Measurements from ENCODE around the gene NPR2. TPM values are rescaled to one million over a fixed set of nuclear protein-coding genes. Genes with fewer than 3 reads are reported as not detected.

The NPR2 gene
- total RNA-seq, 1 donor from 2014 or later: 15.4 TPM

- Mint-ChIP-seq H3K4me1 (peaks cover 10% of the 10 kb centered on the region), H3K9me3 (no peaks in the 10 kb centered on the region), H3K27ac (no peak overlapping the region), H3K27me3 (peaks cover 3% of the 10 kb centered on the region), H3K4me3 (no peak overlapping the region), H3K36me3 (ENCODE audit: low read depth) (no peaks in the 10 kb centered on the region)
- DNase-seq: no peak
- intact Hi-C loops (cut with micrococcal nuclease): no loop called here
Observed at GRCh38 chr9:35835766-35836165, 44.4 kb downstream of the NPR2 start.

- Mint-ChIP-seq H3K4me1 (peaks cover 10% of the 10 kb centered on the region), H3K27me3 (no peaks in the 10 kb centered on the region), H3K27ac (no peak overlapping the region), H3K4me3 (no peak overlapping the region), H3K36me3 (ENCODE audit: low read depth) (no peaks in the 10 kb centered on the region), H3K9me3 (no peaks in the 10 kb centered on the region)
- no peak for DNase-seq
- intact Hi-C loops (cut with micrococcal nuclease): no loop called here
Observed at GRCh38 chr9:35836595-35836994, 45.2 kb downstream of the NPR2 start.

GRCh38 chr9:35839926-35840325 lies 48.5 kb downstream of the NPR2 start:
- no peaks in the 10 kb centered on the region for H3K9me3 Mint-ChIP-seq
- no peaks in the 10 kb centered on the region for H3K36me3 Mint-ChIP-seq (ENCODE audit: low read depth)
- no peaks in the 10 kb centered on the region for H3K27me3 Mint-ChIP-seq
- H3K27ac Mint-ChIP-seq: no peak overlapping the region
- no peak overlapping the region for H3K4me3 Mint-ChIP-seq
- peaks cover 10% of the 10 kb centered on the region for H3K4me1 Mint-ChIP-seq
- no peak for DNase-seq
- intact Hi-C loops (cut with micrococcal nuclease): no loop called here

DNA sequence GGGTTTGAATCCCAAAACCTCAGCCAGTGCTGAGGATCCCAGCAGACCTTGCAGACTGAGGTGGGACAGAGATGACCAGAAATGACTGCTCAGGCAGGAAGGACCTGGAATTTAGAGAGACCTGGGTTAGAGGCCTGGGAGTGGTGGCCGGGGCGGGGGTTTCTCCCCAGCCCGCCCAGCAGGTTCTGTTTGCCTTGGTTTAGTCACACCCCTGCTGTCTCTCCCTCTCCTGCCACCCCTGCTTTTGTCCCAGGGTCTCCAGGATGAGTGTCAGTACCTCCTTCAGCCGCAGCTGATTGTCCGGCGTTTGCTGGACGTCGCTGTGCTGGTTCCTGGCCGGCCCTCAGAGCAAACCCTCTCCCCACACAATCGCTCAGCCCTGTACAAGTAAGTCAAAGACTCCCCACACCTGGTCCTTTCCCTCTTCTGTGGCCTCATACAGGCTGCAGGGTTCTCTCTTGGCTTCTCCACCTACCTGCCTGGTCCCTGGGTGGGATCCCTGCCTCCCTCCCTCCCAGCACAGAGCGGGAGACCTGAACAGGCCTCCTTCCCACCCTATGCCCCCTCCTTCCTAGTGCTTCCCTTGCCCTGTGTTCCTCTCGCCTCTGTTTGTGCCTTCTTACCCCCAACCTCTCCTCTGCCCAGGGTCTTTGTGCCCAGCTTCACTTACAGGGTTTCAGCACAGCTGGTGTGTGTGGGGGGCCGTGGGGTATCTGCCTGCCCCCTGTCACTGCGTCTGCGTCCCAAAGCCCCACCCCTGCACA lies 49.7 kb downstream of the NPR2 start:
- H3K4me3 Mint-ChIP-seq: no peak overlapping the region

GRCh38 chr9:35841645-35841900 lies 50.2 kb downstream of the NPR2 start:
- H3K4me1 Mint-ChIP-seq: peaks cover 21% of the 10 kb centered on the region
- no peaks in the 10 kb centered on the region for H3K9me3 Mint-ChIP-seq
- H3K36me3 Mint-ChIP-seq (ENCODE audit: low read depth): no peaks in the 10 kb centered on the region
- H3K4me3 Mint-ChIP-seq: no peak overlapping the region
- DNase-seq: no peak
- no peaks in the 10 kb centered on the region for H3K27me3 Mint-ChIP-seq
- intact Hi-C loops (cut with micrococcal nuclease): no loop called here
- H3K27ac Mint-ChIP-seq: no peak overlapping the region

More for the DNA sequence above, 49.7 kb downstream of the NPR2 start:
- H3K4me1 Mint-ChIP-seq: peaks cover 21% of the 10 kb centered on the region
- intact Hi-C loops (cut with micrococcal nuclease): no loop called here
- no peaks in the 10 kb centered on the region for H3K27me3 Mint-ChIP-seq
- no peaks in the 10 kb centered on the region for H3K36me3 Mint-ChIP-seq (ENCODE audit: low read depth)
- no peak overlapping the region for H3K27ac Mint-ChIP-seq
- H3K9me3 Mint-ChIP-seq: no peaks in the 10 kb centered on the region
- DNase-seq: no peak

GRCh38 chr9:35842020-35842745 lies 50.8 kb downstream of the NPR2 start:
- H3K9me3 Mint-ChIP-seq: no peaks in the 10 kb centered on the region
- H3K27me3 Mint-ChIP-seq: no peaks in the 10 kb centered on the region
- H3K4me3 Mint-ChIP-seq: no peak overlapping the region
- peaks cover 21% of the 10 kb centered on the region for H3K4me1 Mint-ChIP-seq
- intact Hi-C loops (cut with micrococcal nuclease): no loop called here
- DNase-seq: no peak
- H3K27ac Mint-ChIP-seq: no peak overlapping the region
- no peaks in the 10 kb centered on the region for H3K36me3 Mint-ChIP-seq (ENCODE audit: low read depth)

DNA sequence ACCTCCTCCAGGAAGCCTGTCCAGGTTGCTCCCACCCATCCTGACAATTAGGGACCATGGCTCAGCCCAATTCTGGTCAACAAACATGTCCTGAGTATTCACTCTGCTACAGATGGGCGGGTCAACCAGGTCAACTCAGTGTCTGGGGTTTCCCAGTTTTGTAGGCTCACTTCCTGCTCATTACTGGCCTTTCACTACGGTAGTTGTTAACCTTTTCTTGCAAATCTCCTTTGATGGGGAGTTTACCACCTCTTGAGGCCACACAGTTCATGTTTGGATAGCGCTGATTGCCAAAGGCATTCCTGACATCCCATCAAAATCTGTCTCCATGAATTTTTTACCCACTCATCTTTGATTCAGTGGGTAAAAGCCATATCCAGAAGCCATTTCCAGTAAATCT lies 51.4 kb downstream of the NPR2 start:
- Mint-ChIP-seq H3K27me3 (no peaks in the 10 kb centered on the region), H3K27ac (no peak overlapping the region), H3K4me3 (no peak overlapping the region), H3K9me3 (no peaks in the 10 kb centered on the region), H3K36me3 (ENCODE audit: low read depth) (no peaks in the 10 kb centered on the region), H3K4me1 (peaks cover 22% of the 10 kb centered on the region)
- intact Hi-C loops (cut with micrococcal nuclease): no loop called here
- DNase-seq: no peak

DNA sequence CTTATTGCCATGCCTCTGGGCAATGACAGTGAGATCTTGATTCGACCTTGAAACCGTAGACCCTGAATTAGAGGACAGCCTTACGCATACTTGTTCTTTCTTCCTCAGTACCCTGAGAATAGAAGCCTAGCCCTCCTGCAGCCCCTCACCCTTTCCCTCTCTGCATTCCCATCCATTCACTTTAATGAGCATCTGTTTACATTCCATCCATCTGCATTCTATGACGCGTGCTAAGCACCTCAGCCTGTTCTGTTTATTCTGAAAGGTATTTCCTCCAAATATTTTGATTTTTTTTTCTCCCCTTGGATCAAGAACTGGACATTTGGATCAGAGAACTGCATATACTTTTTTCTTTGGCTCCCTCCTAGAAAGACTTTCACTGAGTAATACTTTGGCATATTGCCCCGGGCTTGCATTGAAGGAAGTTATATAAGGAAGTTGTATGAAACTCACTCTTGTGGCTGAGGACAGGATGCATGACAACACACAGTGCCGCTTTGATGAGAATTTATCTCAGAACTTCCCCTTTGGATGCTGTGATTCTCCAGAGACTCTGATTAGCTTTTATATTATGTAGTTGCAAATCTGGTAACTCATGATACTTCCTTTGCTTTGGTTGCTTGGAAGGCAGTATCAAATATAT lies 53.4 kb downstream of the NPR2 start:
- no peak overlapping the region for H3K27ac Mint-ChIP-seq
- no peak overlapping the region for H3K4me3 Mint-ChIP-seq
- peaks cover 28% of the 10 kb centered on the region for H3K4me1 Mint-ChIP-seq
- DNase-seq: peak; percentile 66
- no peaks in the 10 kb centered on the region for H3K36me3 Mint-ChIP-seq (ENCODE audit: low read depth)
- intact Hi-C loops (cut with micrococcal nuclease): no loop called here
- H3K27me3 Mint-ChIP-seq: no peaks in the 10 kb centered on the region
- no peaks in the 10 kb centered on the region for H3K9me3 Mint-ChIP-seq

- Mint-ChIP-seq H3K4me1 (peaks cover 28% of the 10 kb centered on the region), H3K9me3 (no peaks in the 10 kb centered on the region), H3K36me3 (ENCODE audit: low read depth) (no peaks in the 10 kb centered on the region), H3K27me3 (no peaks in the 10 kb centered on the region), H3K27ac (no peak overlapping the region), H3K4me3 (no peak overlapping the region)
- no peak for DNase-seq
- intact Hi-C loops (cut with micrococcal nuclease): no loop called here
Observed at GRCh38 chr9:35845824-35846771, 54.7 kb downstream of the NPR2 start.

GRCh38 chr9:35847792-35848572 lies 56.6 kb downstream of the NPR2 start:
- Mint-ChIP-seq H3K27me3 (no peaks in the 10 kb centered on the region), H3K9me3 (no peaks in the 10 kb centered on the region), H3K4me3 (no peak overlapping the region), H3K36me3 (ENCODE audit: low read depth) (no peaks in the 10 kb centered on the region), H3K4me1 (peaks cover 25% of the 10 kb centered on the region), H3K27ac (no peak overlapping the region)
- intact Hi-C loops (cut with micrococcal nuclease): no loop called here
- no peak for DNase-seq

- no peak for DNase-seq
- Mint-ChIP-seq H3K36me3 (ENCODE audit: low read depth) (no peaks in the 10 kb centered on the region), H3K4me1 (peaks cover 7% of the 10 kb centered on the region), H3K27me3 (peaks cover 2% of the 10 kb centered on the region), H3K9me3 (no peaks in the 10 kb centered on the region), H3K4me3 (no peak overlapping the region), H3K27ac (no peak overlapping the region)
- intact Hi-C loops (cut with micrococcal nuclease): no loop called here
Observed at GRCh38 chr9:35852267-35852815, 61.0 kb downstream of the NPR2 start.

- Mint-ChIP-seq H3K9me3 (no peaks in the 10 kb centered on the region), H3K4me3 (no peak overlapping the region), H3K27ac (no peak overlapping the region), H3K36me3 (ENCODE audit: low read depth) (no peaks in the 10 kb centered on the region), H3K27me3 (peaks cover 2% of the 10 kb centered on the region), H3K4me1 (peaks cover 2% of the 10 kb centered on the region)
- intact Hi-C loops (cut with micrococcal nuclease): no loop called here
- DNase-seq: no peak
Observed at GRCh38 chr9:35852876-35853865, 61.8 kb downstream of the NPR2 start.
